Panc1 (cell line): ENCODE data around the gene CSK.

Source experiments
- TF ChIP-seq, protein P1 (sequence below): fragments of 450-650 bp; IDR thresholded peaks from 2 replicates; pipeline ENCODE4 v1.5.1; 2017; ENCODE audit warnings: mild to moderate bottlenecking
- TF ChIP-seq, protein P2 (sequence below), 2 experiments: IDR thresholded peaks; 2 replicates each; pipeline ENCODE4 v1.6.1; 2011 to 2012; ENCODE audit warnings: low read depth in 2 of 2, control low read depth in 1 of 2, low read length in 1 of 2, mild to moderate bottlenecking in 1 of 2, moderate library complexity in 1 of 2; ENCODE audit not compliant: insufficient read depth in 1 of 2

DNA sequence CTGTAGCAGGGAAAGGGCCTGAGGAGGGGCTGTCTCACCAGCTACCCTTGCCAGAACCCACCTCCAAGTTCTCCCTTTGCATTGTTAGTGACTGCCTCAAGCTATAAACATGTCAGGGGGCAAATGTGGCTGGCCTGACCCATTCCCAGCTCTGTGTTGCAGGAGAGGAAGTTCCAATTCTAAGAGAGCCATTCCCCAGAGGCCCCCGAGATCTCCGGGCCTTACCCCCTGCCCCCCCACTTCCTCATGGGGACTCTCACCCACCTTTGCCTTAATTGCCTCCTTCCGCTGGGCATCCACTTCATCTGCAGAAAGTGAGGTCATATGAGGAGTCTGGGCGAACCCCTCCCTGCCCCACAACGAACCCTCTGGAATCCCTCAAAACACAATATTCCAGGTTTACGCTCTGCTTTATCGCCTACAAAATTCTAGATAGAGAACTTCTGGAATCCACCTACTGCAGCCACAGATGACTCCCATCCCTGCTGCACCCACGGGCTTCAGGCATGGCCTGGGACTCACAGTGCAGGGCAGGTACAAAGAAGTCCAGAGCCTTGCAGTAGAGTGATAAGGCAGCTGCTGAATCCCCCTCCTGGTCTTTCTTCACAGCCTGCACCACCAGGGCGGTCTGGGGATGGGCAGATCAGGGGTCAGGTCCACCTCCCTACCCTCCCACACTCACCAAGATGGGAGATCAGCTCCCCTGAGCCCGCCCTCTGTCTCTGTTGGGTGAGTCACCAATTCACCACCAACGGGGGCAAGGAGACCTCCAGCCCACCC is 57.1 kb downstream of the CSK start:
- TF ChIP-seq, protein P1, sequence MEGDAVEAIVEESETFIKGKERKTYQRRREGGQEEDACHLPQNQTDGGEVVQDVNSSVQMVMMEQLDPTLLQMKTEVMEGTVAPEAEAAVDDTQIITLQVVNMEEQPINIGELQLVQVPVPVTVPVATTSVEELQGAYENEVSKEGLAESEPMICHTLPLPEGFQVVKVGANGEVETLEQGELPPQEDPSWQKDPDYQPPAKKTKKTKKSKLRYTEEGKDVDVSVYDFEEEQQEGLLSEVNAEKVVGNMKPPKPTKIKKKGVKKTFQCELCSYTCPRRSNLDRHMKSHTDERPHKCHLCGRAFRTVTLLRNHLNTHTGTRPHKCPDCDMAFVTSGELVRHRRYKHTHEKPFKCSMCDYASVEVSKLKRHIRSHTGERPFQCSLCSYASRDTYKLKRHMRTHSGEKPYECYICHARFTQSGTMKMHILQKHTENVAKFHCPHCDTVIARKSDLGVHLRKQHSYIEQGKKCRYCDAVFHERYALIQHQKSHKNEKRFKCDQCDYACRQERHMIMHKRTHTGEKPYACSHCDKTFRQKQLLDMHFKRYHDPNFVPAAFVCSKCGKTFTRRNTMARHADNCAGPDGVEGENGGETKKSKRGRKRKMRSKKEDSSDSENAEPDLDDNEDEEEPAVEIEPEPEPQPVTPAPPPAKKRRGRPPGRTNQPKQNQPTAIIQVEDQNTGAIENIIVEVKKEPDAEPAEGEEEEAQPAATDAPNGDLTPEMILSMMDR, result no peak
- TF ChIP-seq, protein P2, sequence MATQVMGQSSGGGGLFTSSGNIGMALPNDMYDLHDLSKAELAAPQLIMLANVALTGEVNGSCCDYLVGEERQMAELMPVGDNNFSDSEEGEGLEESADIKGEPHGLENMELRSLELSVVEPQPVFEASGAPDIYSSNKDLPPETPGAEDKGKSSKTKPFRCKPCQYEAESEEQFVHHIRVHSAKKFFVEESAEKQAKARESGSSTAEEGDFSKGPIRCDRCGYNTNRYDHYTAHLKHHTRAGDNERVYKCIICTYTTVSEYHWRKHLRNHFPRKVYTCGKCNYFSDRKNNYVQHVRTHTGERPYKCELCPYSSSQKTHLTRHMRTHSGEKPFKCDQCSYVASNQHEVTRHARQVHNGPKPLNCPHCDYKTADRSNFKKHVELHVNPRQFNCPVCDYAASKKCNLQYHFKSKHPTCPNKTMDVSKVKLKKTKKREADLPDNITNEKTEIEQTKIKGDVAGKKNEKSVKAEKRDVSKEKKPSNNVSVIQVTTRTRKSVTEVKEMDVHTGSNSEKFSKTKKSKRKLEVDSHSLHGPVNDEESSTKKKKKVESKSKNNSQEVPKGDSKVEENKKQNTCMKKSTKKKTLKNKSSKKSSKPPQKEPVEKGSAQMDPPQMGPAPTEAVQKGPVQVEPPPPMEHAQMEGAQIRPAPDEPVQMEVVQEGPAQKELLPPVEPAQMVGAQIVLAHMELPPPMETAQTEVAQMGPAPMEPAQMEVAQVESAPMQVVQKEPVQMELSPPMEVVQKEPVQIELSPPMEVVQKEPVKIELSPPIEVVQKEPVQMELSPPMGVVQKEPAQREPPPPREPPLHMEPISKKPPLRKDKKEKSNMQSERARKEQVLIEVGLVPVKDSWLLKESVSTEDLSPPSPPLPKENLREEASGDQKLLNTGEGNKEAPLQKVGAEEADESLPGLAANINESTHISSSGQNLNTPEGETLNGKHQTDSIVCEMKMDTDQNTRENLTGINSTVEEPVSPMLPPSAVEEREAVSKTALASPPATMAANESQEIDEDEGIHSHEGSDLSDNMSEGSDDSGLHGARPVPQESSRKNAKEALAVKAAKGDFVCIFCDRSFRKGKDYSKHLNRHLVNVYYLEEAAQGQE (IDR thresholded peaks at IDR 0.05; ENCODE audit: insufficient read depth in 1 of 2, low read depth in 2 of 2, low read length in 1 of 2), result no peak
